ENCODE data around the gene VWDE. TPM values are rescaled to one million over a fixed set of nuclear protein-coding genes. Genes with fewer than 3 reads are reported as not detected.

Gene VWDE
- total RNA-seq, 1 donor from 2014 or later: 9.8 TPM

GRCh38 chr7:12357508-12357907 lies 46.2 kb downstream of the VWDE start:
- Histone ChIP-seq H3K27me3 (no peaks in the 10 kb centered on the region), H4K20me1 (ENCODE audit: low read depth) (no peaks in the 10 kb centered on the region), H3F3A (ENCODE audit: low read depth) (no peaks in the 10 kb centered on the region), H3K27ac (no peak overlapping the region), H3K4me1 (no peaks in the 10 kb centered on the region), H3K79me2 (ENCODE audit: low read depth) (no peaks in the 10 kb centered on the region), H3K36me3 (no peaks in the 10 kb centered on the region), H3K9me3 (ENCODE audit: low read depth) (no peaks in the 10 kb centered on the region), H3K4me3 (no peak overlapping the region), H2AFZ (replicated peaks) (no peak overlapping the region), H3K4me2 (no peak overlapping the region), H3K9ac (no peak overlapping the region)
- no peaks in the 10 kb centered on the region for H3K36me3 Mint-ChIP-seq
- no peaks in the 10 kb centered on the region for H3K27me3 Mint-ChIP-seq (ENCODE audit: insufficient read depth, low read depth)
- H3K4me3 Mint-ChIP-seq: no peak overlapping the region
- no peak overlapping the region for H3K27ac Mint-ChIP-seq
- H3K4me1 Mint-ChIP-seq: no peaks in the 10 kb centered on the region
- no peak for DNase-seq (ENCODE audit: low spot score)
- H3K9me3 Mint-ChIP-seq: no peaks in the 10 kb centered on the region
- no peak for TF ChIP-seq EZH2 (IDR thresholded peaks at IDR 0.05)
- TF ChIP-seq EZH2phosphoT487 (IDR thresholded peaks at IDR 0.05): no peak
- no peak for TF ChIP-seq CTCF (IDR thresholded peaks at IDR 0.05)

GRCh38 chr7:12351843-12352242 lies 51.8 kb downstream of the VWDE start:
- Mint-ChIP-seq H3K36me3 (no peaks in the 10 kb centered on the region), H3K27ac (no peak overlapping the region)

GRCh38 chr7:12350971-12351370 lies 52.7 kb downstream of the VWDE start:
- H3K27ac ChIP-seq: no peak overlapping the region
- H2AFZ ChIP-seq (replicated peaks): no peak overlapping the region
- no peak for DNase-seq (ENCODE audit: low spot score)
- Mint-ChIP-seq H3K27ac (no peak overlapping the region), H3K4me1 (no peaks in the 10 kb centered on the region), H3K4me3 (no peak overlapping the region), H3K9me3 (peaks cover 2% of the 10 kb centered on the region), H3K27me3 (ENCODE audit: insufficient read depth, low read depth) (no peaks in the 10 kb centered on the region), H3K36me3 (no peaks in the 10 kb centered on the region)
- H3K27me3 ChIP-seq: no peaks in the 10 kb centered on the region
- no peaks in the 10 kb centered on the region for H3F3A ChIP-seq (ENCODE audit: low read depth)
- no peak overlapping the region for H3K4me3 ChIP-seq
- no peak overlapping the region for H3K4me2 ChIP-seq
- H3K79me2 ChIP-seq (ENCODE audit: low read depth): no peaks in the 10 kb centered on the region
- no peaks in the 10 kb centered on the region for H3K36me3 ChIP-seq
- H3K9ac ChIP-seq: no peak overlapping the region
- no peaks in the 10 kb centered on the region for H3K9me3 ChIP-seq (ENCODE audit: low read depth)
- no peaks in the 10 kb centered on the region for H4K20me1 ChIP-seq (ENCODE audit: low read depth)
- TF ChIP-seq EZH2phosphoT487 (IDR thresholded peaks at IDR 0.05): no peak
- no peak for TF ChIP-seq EZH2 (IDR thresholded peaks at IDR 0.05)
- TF ChIP-seq CTCF (IDR thresholded peaks at IDR 0.05): no peak
- H3K4me1 ChIP-seq: no peaks in the 10 kb centered on the region

More at GRCh38 chr7:12351843-12352242, 51.8 kb downstream of the VWDE start:
- Mint-ChIP-seq H3K9me3 (peaks cover 2% of the 10 kb centered on the region), H3K27me3 (ENCODE audit: insufficient read depth, low read depth) (no peaks in the 10 kb centered on the region), H3K4me3 (no peak overlapping the region), H3K4me1 (no peaks in the 10 kb centered on the region)
- Histone ChIP-seq H3K4me3 (no peak overlapping the region), H3K4me1 (no peaks in the 10 kb centered on the region), H3K36me3 (no peaks in the 10 kb centered on the region), H4K20me1 (ENCODE audit: low read depth) (no peaks in the 10 kb centered on the region), H3K9me3 (ENCODE audit: low read depth) (no peaks in the 10 kb centered on the region), H3K9ac (no peak overlapping the region), H3K27me3 (no peaks in the 10 kb centered on the region), H3K79me2 (ENCODE audit: low read depth) (no peaks in the 10 kb centered on the region), H2AFZ (replicated peaks) (no peak overlapping the region), H3K27ac (no peak overlapping the region), H3F3A (ENCODE audit: low read depth) (no peaks in the 10 kb centered on the region), H3K4me2 (no peak overlapping the region)
- DNase-seq (ENCODE audit: low spot score): no peak
- TF ChIP-seq EZH2phosphoT487 (IDR thresholded peaks at IDR 0.05) (no peak), CTCF (IDR thresholded peaks at IDR 0.05) (no peak), EZH2 (IDR thresholded peaks at IDR 0.05) (no peak)

All from neural progenitor cell (in vitro differentiated cells).